GM18861 (cell line): ENCODE data around the gene RIN3.
A peak's percentile ranks its signal among the peaks of the same experiment; 100 is the strongest.
"Not testable (repeated sequence)": the region's sequence is repeated elsewhere in the genome, so short reads cannot be mapped to it uniquely, and the experiment has no call there.

Experiments
- ATAC-seq: cut with Tn5 transposase; IDR thresholded peaks from one replicate; pipeline ENCODE4 v1.9.1; 2021; ENCODE audit not compliant: unreplicated experiment

RIN3 gene

DNA sequence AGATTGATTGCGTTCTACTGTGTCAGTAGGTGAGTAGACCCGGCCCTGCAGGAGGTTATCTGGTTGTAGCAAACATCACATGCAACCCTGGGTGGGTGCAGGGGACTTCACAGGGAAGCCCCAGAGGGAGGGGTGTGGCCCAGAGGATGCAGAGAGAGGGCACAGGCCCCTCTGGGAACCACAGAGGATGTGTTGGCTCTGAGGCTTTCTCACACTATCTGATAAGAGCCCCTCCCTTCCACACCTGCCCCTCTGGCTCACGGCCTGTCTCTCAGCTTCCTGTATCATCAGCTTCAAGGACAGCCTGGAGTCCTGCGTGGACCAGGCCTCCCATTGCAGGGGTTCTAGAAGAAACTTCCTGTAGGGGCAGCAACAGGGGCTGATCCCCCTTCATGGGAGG is 101.9 kb downstream of the RIN3 start:
- ATAC-seq, result peak; percentile 74

DNA sequence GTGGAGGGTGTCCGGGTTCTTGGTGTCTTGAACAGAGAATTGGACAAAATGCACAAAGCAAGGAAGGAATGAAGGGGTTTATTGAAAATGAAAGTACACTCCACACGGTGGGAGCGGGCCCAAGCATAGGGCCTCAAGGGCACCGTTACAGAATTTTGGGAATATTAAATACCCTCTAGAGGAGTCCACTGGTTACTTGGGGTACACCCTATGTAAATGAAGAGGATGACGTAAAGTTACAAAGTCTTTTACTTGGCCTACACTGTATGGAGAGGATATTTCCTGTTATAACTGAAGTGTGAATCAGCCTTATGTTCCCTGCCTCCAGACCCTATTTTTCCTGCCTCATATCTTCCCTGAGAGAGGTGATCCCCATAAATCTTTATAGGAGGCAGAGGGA is 102.6 kb downstream of the RIN3 start:
- no peak for ATAC-seq

DNA sequence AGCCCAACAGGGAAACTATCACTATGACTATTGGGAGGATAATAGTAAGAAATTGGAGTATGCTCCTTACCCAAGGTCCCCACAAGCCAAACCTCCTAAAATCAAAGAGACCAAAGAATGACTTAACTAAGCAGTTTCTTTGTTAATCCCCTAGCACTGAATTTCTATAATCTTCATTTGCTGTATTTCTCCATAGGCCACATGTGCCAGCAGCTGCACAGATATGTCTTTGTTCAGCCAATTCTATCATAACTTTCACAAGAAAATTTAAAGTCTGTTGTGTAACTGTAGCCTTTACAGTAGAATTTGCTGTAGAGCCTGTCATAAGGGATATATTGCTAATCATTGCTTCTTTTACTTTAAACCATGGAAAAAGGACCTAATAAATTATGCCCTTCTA is 104.0 kb downstream of the RIN3 start:
- no peak for ATAC-seq

DNA sequence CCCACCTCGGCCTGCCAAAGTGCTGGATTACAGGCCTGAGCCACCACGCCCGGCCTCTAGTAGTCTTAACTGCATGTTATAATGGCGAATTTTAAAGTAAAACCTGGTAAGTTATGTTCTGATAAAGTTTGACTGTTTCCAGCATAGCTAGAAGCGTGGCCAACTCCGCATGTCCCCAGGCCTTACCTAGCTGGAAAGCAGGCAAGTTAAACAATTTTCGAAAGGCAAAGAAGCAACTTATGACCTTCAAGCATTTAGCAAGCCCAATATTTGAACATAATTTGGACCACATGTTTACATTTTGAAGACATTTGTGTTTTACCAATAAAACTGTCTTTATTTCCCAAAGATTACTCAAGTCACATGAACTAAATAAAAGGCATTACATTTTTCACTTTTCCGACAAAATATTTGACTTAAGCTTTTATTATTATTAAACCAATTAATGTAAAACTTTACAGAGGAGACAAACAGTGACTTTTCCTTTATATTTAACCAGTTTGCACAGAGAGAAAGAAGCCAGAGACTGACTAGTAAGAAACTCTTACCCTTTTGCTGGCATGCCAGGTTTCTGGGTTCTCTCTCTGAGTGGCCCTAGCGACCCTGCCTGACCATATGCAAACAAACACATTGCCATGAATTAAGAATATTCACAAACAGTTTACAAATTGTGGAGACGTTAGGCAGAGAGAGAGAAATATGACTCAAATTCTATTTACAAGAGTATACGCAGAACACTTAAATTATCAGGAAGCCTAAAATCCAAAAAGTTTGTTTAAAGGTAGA is 106.3 kb downstream of the RIN3 start:
- ATAC-seq, result no peak

DNA sequence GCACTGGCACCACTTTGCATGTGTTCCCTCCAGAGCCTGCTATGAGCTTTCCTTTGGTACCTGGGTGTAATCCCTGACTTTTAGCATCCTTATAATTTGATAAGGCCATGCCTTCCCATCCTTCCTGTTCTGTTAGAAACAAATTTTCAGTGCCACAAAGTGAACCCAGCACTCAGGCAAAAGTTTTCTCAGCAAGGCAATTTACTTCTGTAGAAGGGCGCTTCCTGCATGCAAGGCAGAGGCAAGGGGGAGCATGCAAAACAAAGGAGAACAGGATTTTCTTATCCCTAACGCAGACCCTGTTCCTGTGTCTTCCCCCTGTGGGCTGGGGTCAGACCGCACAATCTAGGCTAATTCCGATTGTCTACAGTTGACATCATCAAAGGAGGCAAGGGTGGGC is 108.7 kb downstream of the RIN3 start:
- no peak for ATAC-seq

DNA sequence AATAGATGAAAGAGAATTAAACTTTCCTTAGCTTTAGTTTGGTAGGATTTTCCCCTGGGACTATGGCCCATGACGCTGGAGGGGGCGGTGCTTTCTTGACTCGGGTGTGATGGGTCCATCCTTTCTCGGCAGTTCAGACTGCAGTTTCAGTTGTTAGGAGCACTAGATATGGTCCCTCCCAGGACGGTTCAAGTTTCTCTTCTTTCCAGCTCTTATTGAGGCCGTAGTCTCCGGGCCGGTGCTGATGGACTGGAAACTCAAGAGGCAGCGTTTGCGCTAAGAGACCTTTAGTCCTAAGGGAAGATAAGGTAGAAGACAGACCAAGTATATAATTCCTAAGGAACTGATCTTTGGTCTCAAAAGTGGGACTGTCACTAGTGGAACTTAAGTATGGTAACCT is 111.2 kb downstream of the RIN3 start:
- no peak for ATAC-seq

DNA sequence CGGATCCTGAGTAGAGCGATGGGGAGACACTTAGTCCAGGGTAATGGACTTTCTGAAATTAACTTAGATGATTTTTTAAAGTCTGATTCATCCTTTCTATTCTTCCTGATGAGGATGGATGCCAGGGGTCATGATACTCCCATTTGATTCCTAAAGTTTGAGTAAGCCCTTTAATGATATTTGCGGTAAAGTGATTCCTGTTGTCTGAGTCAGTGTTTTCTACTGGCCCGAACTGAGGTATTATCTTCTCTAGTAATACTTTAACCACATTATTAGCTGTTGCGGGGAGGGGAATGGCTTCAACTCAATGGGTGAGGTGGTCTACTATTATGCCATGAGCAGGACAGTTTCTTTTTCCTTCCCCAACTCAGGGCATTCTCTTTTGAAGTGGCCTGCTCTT is 111.6 kb downstream of the RIN3 start:
- ATAC-seq, result no peak

DNA sequence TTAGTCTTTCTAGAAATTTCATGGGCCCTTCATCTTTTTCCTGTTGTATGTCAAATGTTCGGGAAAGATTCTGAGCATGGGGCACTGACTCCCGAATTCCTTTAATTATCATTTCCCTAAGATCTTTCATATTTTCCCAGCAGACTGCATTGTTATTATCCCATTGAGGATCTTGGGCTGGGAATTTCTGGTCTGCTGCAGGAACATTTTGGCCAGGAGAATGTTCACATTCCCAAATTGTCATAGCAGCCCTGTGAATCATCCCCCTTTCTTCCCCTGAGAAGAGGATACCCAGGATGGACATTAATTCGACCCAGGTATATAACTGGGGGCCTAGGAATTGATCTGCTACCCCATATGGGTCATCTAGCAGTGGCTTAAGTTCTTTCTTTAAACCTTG is 112.5 kb downstream of the RIN3 start:
- ATAC-seq, result no peak

DNA sequence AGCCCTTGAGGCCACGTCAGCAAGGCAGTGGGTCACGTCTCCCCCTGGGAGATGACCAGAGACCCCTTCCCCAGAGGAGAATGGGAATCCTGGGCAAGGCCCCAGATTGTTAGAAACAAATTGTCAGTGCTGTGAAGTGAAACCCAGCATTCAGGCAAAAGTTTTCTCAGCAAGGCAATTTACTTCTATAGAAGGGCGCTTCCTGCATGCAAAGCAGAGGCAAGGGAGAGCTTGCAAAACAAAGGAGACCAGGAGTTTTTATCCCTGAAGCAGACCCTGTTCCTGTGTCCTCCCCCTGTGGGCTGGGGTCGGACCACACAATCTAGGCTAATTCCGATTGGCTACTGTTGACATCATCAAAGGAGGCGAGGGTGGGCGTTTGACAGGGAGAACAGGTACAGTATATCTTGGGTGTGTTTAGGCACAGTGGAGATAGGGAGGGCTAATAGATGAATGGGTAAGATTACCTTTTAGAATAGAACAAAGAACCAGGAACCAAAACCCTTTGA is 114.2 kb downstream of the RIN3 start:
- no peak for ATAC-seq

DNA sequence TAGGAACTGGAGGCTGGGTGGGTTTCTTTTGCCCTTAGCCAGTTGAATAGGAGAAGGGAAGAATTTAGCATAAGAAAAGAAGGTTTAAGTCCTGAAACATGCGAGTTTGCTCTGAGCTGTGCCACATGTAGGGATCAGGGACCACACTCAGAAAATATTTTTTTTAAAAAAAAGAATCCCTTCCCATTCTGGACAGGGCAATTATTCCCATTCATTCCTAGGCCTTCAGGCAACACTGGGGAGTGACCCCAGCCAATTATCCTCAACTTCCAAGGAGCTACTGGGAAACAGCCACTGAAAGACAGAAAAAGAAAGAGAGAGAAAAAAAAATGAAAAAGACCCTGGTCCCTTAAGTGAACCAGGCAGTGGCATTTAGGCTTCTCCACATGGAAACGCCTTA is 115.1 kb downstream of the RIN3 start:
- no peak for ATAC-seq

DNA sequence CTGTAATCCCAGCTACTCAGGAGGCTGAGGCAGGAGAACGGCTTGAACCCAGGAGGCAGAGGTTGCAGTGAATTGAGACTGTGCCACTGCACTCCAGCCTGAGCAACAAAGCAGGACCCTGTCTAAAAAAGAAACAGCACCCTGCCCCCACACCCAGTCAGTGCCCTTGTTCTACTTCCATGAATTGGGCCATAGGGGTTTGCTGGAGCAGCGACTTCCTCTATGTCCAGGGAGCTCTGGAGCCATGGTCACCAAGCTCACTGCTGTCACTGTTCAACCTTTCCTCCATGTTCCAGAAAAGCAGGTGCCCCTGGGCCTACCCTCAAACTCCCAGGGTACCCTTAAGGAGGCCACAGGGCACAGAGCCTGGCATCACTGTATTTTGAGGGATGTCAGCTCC is 116.8 kb downstream of the RIN3 start:
- ATAC-seq, result no peak

DNA sequence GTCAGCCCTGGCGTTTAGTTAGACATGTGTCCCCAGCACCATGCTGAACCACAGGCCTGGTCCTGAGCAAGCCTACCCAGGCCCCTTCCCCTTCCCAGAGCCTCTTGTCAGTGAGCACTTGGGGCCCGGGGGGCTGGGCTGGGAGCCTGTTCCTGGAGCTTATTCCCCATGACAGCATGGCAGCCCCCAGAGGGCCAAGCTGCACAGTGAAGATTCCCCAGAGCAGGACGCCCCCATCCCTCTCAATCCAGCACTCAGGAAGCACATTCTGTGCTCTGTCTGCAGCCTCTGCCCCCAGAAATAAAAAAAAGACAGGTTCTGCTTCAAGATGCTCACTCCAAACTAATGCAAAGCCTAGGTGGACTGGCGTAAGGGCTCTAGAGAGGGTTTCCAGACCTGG is 117.5 kb downstream of the RIN3 start:
- ATAC-seq, result no peak

DNA sequence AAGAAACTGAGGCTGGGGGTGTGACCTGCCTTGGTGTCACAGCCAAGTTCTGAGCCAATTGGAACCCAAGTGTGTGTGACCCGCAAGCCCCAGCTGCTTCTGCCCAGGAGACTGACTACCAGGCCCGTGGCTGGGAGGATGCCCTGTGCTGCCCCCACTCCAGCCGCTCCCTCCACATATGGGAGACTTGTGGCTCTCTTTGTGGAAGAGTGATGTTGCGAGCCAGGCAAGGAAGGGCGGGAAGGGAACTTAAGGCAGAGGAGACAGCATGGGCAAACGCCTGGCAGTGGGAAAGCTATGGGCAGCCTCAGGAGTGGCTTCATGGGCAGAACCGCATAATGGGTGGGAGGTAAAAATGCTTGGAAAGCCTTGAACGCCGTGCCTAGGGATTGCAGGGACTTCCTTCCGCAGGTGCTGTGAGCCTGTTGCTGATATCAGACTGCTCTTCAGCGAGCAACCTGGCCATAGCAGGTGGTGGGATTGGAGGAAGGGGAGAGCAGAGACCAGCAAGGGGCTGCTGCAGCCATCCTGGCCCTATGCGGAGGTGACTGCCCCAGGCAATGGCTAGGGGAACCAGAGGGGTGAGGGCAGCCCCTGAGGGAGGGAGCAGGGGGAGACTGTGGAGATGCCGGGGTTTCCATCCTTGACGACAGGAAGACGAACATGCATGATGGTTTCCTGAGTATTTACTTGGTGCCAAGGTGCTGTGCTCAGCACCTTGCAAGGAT is 119.1 kb downstream of the RIN3 start:
- no peak for ATAC-seq

DNA sequence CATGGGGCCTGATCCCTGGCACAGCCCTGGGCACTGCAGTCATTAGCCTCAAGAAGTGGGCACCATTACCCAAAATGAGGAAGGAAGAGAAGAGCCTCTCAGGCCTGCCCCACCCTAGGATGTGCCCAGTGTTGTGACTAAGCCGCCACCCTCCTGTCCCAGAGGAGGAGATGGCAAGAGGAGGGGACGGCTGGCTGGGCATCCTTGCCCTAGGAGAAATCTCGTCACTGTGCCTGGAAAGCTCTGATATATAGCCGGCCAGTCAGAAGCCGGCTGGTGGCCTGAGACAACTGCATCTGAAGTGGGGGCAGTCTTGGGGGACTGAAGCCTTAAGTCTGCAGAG is 119.7 kb downstream of the RIN3 start:
- ATAC-seq, result no peak

DNA sequence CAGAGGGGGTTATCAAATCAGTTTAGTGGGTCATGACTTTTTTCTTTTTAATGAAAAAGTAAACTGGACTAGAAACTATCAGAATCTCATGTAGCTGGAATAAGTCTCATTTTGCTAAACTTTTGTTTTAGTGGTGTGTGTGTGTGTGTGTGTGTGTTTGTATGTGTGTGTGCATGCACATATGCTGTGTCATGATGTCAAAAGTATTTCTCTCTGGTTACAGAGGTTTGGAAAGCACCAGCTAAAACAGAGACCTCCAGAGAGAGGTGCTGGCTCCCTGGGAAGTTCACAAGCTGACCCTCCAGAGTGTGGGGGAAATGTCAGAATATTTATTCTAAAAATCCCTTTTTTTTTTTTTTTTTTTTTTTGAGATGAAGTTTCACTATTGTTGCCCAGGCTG is 120.1 kb downstream of the RIN3 start:
- no peak for ATAC-seq

DNA sequence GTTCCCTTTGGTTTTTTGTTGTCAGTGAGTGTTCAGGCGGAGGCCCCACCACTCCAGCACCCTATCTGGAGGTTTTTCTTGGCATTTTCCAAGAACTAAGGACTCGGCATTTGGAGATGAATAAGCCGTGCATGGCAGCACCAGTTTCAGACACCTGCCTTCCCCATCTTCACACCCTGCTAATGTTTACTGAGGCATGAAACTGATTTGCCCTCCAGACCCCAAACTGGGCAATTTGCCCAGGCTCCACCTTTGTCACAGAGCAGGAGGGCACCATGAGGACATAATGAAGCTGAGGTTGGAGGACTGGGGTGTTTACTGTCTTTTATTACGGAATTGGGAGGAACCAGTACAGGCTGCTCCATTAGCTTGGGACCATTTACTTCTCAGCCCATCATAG is 121.5 kb downstream of the RIN3 start:
- ATAC-seq, result no peak

DNA sequence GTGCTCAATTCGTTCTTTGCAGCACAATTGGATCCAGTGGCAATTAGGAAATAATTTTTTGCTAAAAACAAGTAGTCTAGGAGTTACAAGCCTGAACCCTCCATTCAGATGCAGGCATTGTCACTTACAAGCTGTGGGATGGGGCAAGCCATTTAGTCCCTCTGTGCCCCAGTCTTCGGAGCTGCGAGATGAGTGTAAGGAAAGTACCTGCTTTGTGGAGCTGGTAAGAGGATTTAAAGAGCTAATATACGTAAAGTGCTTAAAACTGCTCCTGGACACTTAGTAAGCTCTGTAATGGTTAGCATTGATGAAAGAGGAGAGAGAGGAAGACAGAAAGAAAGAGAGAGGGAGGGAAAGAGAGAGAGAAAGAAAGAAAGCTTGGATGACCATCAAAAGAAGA is 122.3 kb downstream of the RIN3 start:
- no peak for ATAC-seq

DNA sequence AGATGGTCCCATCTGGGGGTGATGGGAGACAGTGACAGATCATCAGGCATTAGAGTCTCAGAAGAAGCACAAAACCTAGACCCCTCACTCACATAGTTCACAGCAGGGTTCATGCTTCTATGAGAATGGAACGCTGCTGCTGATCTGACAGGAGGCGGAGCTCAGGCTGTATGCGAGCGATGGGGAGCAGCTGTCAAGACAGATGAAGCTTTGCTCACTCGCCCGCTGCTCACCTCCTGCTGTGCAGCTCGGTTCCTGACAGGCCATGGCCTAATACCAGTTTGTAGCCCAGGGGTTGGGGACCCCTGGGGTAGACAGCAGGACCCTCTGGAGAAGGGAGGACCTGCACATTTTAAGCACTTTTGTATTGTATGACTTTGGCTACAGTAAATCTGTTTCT is 123.6 kb downstream of the RIN3 start:
- ATAC-seq, result no peak

DNA sequence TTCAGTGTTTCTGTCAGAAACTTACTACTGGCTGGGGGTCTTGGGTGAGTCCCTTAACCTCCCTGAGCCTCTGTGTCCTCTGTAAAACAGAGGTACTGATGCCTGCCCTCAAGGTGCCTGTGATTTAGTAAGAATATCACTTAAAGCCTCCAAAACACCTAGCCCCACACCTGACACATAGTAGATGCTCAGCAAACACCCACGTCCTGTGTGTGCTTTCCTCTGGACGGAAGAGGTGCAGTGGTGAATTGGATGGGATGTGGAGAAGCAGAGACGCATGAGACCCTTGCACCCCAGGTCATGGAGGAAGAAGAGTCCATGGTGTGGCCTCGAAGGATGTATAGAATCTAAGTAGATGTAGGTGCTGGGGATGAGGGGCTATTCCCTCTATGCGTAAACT is 124.3 kb downstream of the RIN3 start:
- ATAC-seq, result no peak

DNA sequence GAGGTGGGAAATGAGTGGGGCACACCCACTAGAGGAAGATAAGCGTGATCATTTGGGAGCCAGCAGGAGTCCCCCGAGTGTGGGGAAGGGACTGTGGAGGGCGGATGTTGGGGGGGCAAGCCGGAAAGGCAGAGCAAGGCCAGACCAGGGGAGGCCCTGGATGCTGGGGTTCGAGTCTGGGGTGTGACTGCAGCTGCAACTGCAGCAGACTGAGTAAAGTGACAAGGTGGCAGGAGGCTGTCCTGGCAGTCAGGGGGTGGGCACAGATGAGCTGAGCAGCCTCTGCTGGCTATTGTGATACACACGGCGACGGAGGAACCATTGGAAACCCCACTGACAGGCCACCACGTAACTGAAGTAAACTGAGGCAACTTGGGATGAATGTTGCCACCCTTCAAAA is 124.7 kb downstream of the RIN3 start:
- ATAC-seq, result no peak

DNA sequence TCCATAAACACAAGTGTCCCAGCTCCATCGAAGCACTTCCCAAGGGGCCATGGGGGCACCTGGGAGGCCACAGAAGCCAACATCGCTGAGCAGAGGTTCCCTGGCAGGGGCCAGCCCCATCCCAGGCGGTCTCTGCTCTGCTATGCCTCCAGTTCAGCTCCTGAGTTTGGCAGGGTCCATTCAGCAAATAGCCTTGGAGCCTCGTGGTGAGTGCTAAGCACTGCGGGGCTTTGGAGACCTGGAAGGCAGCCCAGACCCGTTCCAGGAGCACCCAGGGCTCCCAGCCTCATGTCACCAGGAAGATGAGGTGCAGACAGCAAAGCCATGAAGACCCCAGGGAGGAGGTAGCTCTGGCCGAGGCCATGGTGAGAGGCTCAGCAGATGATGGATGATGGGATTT is 125.3 kb downstream of the RIN3 start:
- no peak for ATAC-seq

DNA sequence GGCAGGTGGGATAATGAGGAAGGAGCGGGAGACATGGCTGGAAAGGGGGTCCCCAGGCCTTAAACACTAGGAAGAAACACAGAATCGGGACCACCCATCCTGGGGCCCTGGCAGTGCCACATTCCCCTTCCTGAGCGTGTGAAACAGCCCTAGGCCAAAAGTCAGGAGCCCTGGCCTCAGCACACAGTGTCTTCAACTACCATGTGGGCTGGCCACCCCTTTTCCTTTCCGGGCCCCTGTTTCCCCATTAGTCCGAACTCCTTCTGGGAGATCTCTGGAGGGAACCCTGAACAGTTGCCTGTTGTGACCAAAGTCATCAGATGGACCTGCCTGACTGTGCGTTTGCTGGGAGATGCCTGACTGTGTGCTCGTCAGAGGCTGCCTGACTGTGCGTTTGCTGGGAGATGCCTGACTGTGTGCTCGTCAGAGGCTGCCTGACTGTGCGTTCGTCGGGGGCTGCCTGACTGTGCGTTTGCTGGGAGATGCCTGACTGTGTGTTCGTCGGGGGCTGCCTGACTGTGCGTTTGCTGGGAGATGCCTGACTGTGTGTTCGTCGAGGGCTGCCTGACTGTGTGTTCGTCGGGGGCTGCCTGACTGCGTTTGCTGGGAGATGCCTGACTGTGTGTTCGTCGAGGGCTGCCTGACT is 126.0 kb downstream of the RIN3 start:
- ATAC-seq, result not testable (repeated sequence)
